HCT116 (cell line): ENCODE measurements around the gene CAMSAP1. TPM values are rescaled to one million over a fixed set of nuclear protein-coding genes. Genes with fewer than 3 reads are reported as not detected.

ENCODE experiments used
- ATAC-seq: fragments of 200-7000 bp; cut with Tn5 transposase; 2 replicates; pipeline ENCODE4 v1.9.1; 2020; ENCODE audit warnings: mild to moderate bottlenecking, moderate library complexity
- BruUV-seq: library from RNA; stranded (reverse); fragments of 400-500 nt; replicated peaks from 2 replicates; lab custom pipeline; 2021; lab: Mats Ljungman, UMichigan
- CTCF ChIA-PET: fragments of 300-600 bp; sonication (Branson Sonifier 250); formaldehyde crosslinking; loops from one replicate; lab custom pipeline; 2021; ENCODE audit warnings: antibody characterized with exemption; lab: Charles Lee
- POLR2A ChIA-PET: fragments of 300-600, 350-600 bp; sonication (Branson Sonifier 250); formaldehyde crosslinking; loops from one replicate; lab custom pipeline; 2021; ENCODE audit warnings: antibody characterized with exemption; lab: Charles Lee
- RAD21 ChIA-PET, 2 experiments: fragments of 300-600 bp; sonication (Branson Sonifier 250); formaldehyde crosslinking; loops; one replicate each; lab custom pipeline; 2023; ENCODE audit warnings: low total read pairs in 2 of 2; ENCODE audit not compliant: uncharacterized antibody in 2 of 2, unreplicated experiment in 2 of 2, low non-redundant PET in 1 of 2; lab: Charles Lee
- DNase-seq: peaks from one replicate; pipeline ENCODE4 v3.0.0-alpha.2; 2010; ENCODE audit warnings: low read depth, low spot score
- H2AFZ ChIP-seq: fragments of 200-600 bp; shearing (Covaris generic), sonication (generic); 2 replicates; pipeline ENCODE4 v1.6.1; 2017; ENCODE audit warnings: low read depth, mixed run types, mixed read lengths, antibody characterized with exemption, low read length; ENCODE audit not compliant: poor library complexity, severe bottlenecking
- H3K27ac ChIP-seq: 2 replicates; pipeline ENCODE4 v1.5.1; 2012; ENCODE audit warnings: low read depth, low read length
- H3K27me3 ChIP-seq: fragments of 200-600 bp; sonication (generic); 2 replicates; pipeline ENCODE4 v1.6.1; 2016; ENCODE audit warnings: mixed run types, low read length, mixed read lengths; ENCODE audit not compliant: insufficient read depth
- H3K36me3 ChIP-seq, 2 experiments: fragments of 200-500 bp in 1 of 2; fragments of 200-600 bp in 1 of 2; sonication (Bioruptor generic) in 1 of 2; sonication (generic) in 1 of 2; 2 replicates each; pipeline versions ENCODE4 v1.5.1 to v1.6.1; 2014 to 2016; ENCODE audit warnings: low read length in 2 of 2, inconsistent platforms in 1 of 2, mixed read lengths in 1 of 2, mixed run types in 1 of 2; ENCODE audit not compliant: insufficient read depth in 2 of 2, control insufficient read depth in 1 of 2
- H3K4me1 ChIP-seq, 2 experiments: fragments of 200-600 bp in 1 of 2; sonication (generic) in 1 of 2; 2 replicates each; pipeline versions ENCODE4 v1.5.1 to v1.6.1; 2012 to 2017; ENCODE audit warnings: low read length in 2 of 2, inconsistent platforms in 1 of 2, mild to moderate bottlenecking in 1 of 2, mixed read lengths in 1 of 2, mixed run types in 1 of 2, moderate library complexity in 1 of 2; ENCODE audit not compliant: insufficient read depth in 2 of 2, control insufficient read depth in 1 of 2
- H3K4me2 ChIP-seq: fragments of 200-600 bp; sonication (generic); 2 replicates; pipeline ENCODE4 v1.6.1; 2017; ENCODE audit warnings: mixed run types, low read length, mixed read lengths
- H3K4me3 ChIP-seq, 2 experiments: fragments of 200-600 bp in 1 of 2; sonication (generic) in 1 of 2; replicated peaks in 1 of 2; 2 replicates each; pipeline ENCODE4 v1.5.1; 2011 to 2016; ENCODE audit warnings: low read length in 2 of 2, control low read depth in 1 of 2, low read depth in 1 of 2, mild to moderate bottlenecking in 1 of 2, mixed read lengths in 1 of 2, mixed run types in 1 of 2
- H3K79me2 ChIP-seq: fragments of 200-600 bp; sonication (generic); 2 replicates; pipeline ENCODE4 v1.6.1; 2017; ENCODE audit warnings: mild to moderate bottlenecking, mixed run types, low read length, moderate library complexity, mixed read lengths; ENCODE audit not compliant: insufficient read depth
- H3K9ac ChIP-seq: fragments of 200-600 bp; sonication (generic); 2 replicates; pipeline ENCODE4 v1.6.1; 2016; ENCODE audit warnings: low read length, mixed read lengths
- H3K9me2 ChIP-seq: fragments of 200-600 bp; sonication (generic), shearing (Covaris generic); 2 replicates; pipeline ENCODE4 v1.6.1; 2017; ENCODE audit warnings: mixed run types, mild to moderate bottlenecking, moderate library complexity; ENCODE audit not compliant: insufficient read depth
- H3K9me3 ChIP-seq, 2 experiments: fragments of 200-500 bp in 1 of 2; fragments of 200-600 bp in 1 of 2; sonication (Bioruptor generic) in 1 of 2; sonication (generic) in 1 of 2; 2 replicates each; pipeline ENCODE4 v1.6.1; 2014 to 2017; ENCODE audit warnings: low read length in 2 of 2, mixed read lengths in 2 of 2, inconsistent platforms in 1 of 2, low read depth in 1 of 2, mild to moderate bottlenecking in 1 of 2, mixed run types in 1 of 2, moderate library complexity in 1 of 2; ENCODE audit not compliant: control insufficient read depth in 1 of 2, insufficient read depth in 1 of 2
- H4K20me1 ChIP-seq: fragments of 200-600 bp; sonication (generic), shearing (Covaris generic); 2 replicates; pipeline ENCODE4 v1.6.1; 2017; ENCODE audit warnings: mixed run types, mild to moderate bottlenecking, moderate library complexity; ENCODE audit not compliant: insufficient read depth
- ATF3 ChIP-seq: IDR thresholded peaks from 2 replicates; pipeline ENCODE4 v1.6.1; 2012
- CEBPB ChIP-seq: IDR thresholded peaks from 2 replicates; pipeline ENCODE4 v1.6.1; 2012; ENCODE audit warnings: low read depth
- CTCF ChIP-seq, 3 experiments: fragments of 200-600 bp in 1 of 3; sonication (generic) in 1 of 3; IDR thresholded peaks in 2 of 3; conservative IDR thresholded peaks in 1 of 3; 2 replicates each; pipeline ENCODE4 v1.5.1; 2012 to 2017; ENCODE audit warnings: low read depth in 2 of 3, low read length in 2 of 3, antibody characterized with exemption in 1 of 3, borderline replicate concordance in 1 of 3, control low read depth in 1 of 3, mild to moderate bottlenecking in 1 of 3, mixed read lengths in 1 of 3, mixed run types in 1 of 3, moderate library complexity in 1 of 3; ENCODE audit not compliant: insufficient read depth in 1 of 3
- MAX ChIP-seq: IDR thresholded peaks from 2 replicates; pipeline ENCODE4 v1.6.1; 2012
- SRF ChIP-seq: IDR thresholded peaks from 2 replicates; pipeline ENCODE4 v1.6.1; 2012; ENCODE audit warnings: low read depth
- ZBTB33 ChIP-seq: IDR thresholded peaks from 2 replicates; pipeline ENCODE4 v1.6.1; 2011; ENCODE audit warnings: mild to moderate bottlenecking, low read length, moderate library complexity; ENCODE audit not compliant: insufficient replicate concordance; ENCODE audit errors: extremely low read depth
- ZNF274 ChIP-seq: fragments of 200-500 bp; sonication (Bioruptor generic); IDR thresholded peaks from 2 replicates; pipeline ENCODE4 v1.6.1; 2014; ENCODE audit warnings: mild to moderate bottlenecking, low read depth, low read length, inconsistent platforms
- intact Hi-C: fragments of 100-400 bp; cut with micrococcal nuclease; formaldehyde crosslinking; loops from 2 replicates; pipeline ENCODE4 v1.10.0; 2022
- total RNA-seq: library from RNA; stranded (reverse); gene quantifications from one replicate; pipeline ENCODE4 v1.2.1, GENCODE V29; 2021; ENCODE audit not compliant: unreplicated experiment

CAMSAP1 gene
- total RNA-seq, 1 experiment from 2014 or later = 33.1 TPM

GRCh38 chr9:135801070-135801469 lies 106.3 kb downstream of the CAMSAP1 start:
- no peaks in the 10 kb centered on the region for H3K9me2 ChIP-seq
- no peak for TF ChIP-seq ZNF274
- no peak for TF ChIP-seq ZBTB33
- no peak for TF ChIP-seq CTCF (IDR thresholded peaks at IDR 0.05 in 2 of 3, conservative IDR thresholded peaks at IDR 0.05 in 1 of 3; ENCODE audit: borderline replicate concordance in 1 of 3, insufficient read depth in 1 of 3, low read depth in 2 of 3, low read length in 2 of 3)
- TF ChIP-seq CEBPB = no peak
- no peak for TF ChIP-seq SRF
- TF ChIP-seq ATF3 = no peak
- TF ChIP-seq MAX = no peak
- H3K4me2 ChIP-seq = no peak overlapping the region
- no peak overlapping the region for H2AFZ ChIP-seq
- no peaks in the 10 kb centered on the region for H4K20me1 ChIP-seq
- ChIA-PET POLR2A (no interaction called here), CTCF (no interaction called here), RAD21 (no interaction called here)
- DNase-seq (no peak), ATAC-seq (no peak)
- intact Hi-C loops = no loop called here
- BruUV-seq = no TSS peak
- no peak overlapping the region for H3K27ac ChIP-seq
- H3K4me3 ChIP-seq = no peak overlapping the region
- no peaks in the 10 kb centered on the region for H3K36me3 ChIP-seq
- H3K27me3 ChIP-seq = no peaks in the 10 kb centered on the region
- H3K9ac ChIP-seq = no peak overlapping the region
- H3K4me1 ChIP-seq = peaks cover 0 to 8% of the 10 kb centered on the region in 2 experiments; a peak in 1 of 4 replicates
- no peaks in the 10 kb centered on the region for H3K9me3 ChIP-seq
- H3K79me2 ChIP-seq = no peaks in the 10 kb centered on the region
